NOMO-1 treated with DMSO at 0.1 percent for 48 hours (cell line): ENCODE data around the gene CPN1.
"Not testable (repeated sequence)": the region's sequence is repeated elsewhere in the genome, so short reads cannot be mapped to it uniquely, and the experiment has no call there.

Experiments
- DNase-seq: peaks from one replicate; lab custom pipeline; 2025; ENCODE audit not compliant: unreplicated experiment; lab: John Stamatoyannopoulos, UW

Gene CPN1

GRCh38 chr10:100025576-100025975 lies 56.1 kb downstream of the CPN1 start:
- DNase-seq = no peak

- DNase-seq = no peak
Measured at GRCh38 chr10:100024748-100025147, 56.9 kb downstream of the CPN1 start.

- no peak for DNase-seq
Measured at GRCh38 chr10:100022403-100022802, 59.3 kb downstream of the CPN1 start.

- DNase-seq = no peak
Measured at GRCh38 chr10:100021322-100021721, 60.3 kb downstream of the CPN1 start.

- no peak for DNase-seq
Measured at GRCh38 chr10:100020886-100021253, 60.8 kb downstream of the CPN1 start.

GRCh38 chr10:100020142-100020885 lies 61.4 kb downstream of the CPN1 start:
- no peak for DNase-seq

- no peak for DNase-seq
Measured at GRCh38 chr10:100019787-100020141, 61.9 kb downstream of the CPN1 start.

- no peak for DNase-seq
Measured at GRCh38 chr10:100014071-100014762, 67.5 kb downstream of the CPN1 start.

GRCh38 chr10:100013621-100014020 lies 68.0 kb downstream of the CPN1 start:
- DNase-seq = no peak

GRCh38 chr10:100011906-100012305 lies 69.8 kb downstream of the CPN1 start:
- DNase-seq = not testable (repeated sequence)

- DNase-seq = peak; percentile 79
Measured at GRCh38 chr10:100009793-100010676, 71.6 kb downstream of the CPN1 start, which contains the start of gene DNMBP. DNMBP (minus strand) TSS chr10:100009947; CDS start chr10:99972124, 37,823 bp downstream.

- peak; percentile 63 for DNase-seq
Measured at GRCh38 chr10:100009283-100009792, 72.3 kb downstream of the CPN1 start.

- no peak for DNase-seq
Measured at GRCh38 chr10:100008708-100009282, 72.9 kb downstream of the CPN1 start.

- no peak for DNase-seq
Measured at GRCh38 chr10:100008142-100008522, 73.5 kb downstream of the CPN1 start.

GRCh38 chr10:100007231-100008141 lies 74.2 kb downstream of the CPN1 start:
- no peak for DNase-seq

- DNase-seq = peak; percentile 86
Measured at GRCh38 chr10:100006243-100006886, 75.3 kb downstream of the CPN1 start.

GRCh38 chr10:100004805-100005510 lies 76.7 kb downstream of the CPN1 start:
- DNase-seq = no peak

- DNase-seq = no peak
Measured at GRCh38 chr10:100000109-100000644, 81.5 kb downstream of the CPN1 start.
